Measurements from ENCODE around the gene TTLL5.

TTLL5 gene

GRCh38 chr14:75727124-75727523 lies 66.1 kb downstream of the TTLL5 start:
- no peak overlapping the region for H3K4me3 ChIP-seq (replicated peaks; ENCODE audit: insufficient read depth, low read length)
- H3K27me3 ChIP-seq (ENCODE audit: insufficient read depth, poor library complexity, severe bottlenecking), result no peaks in the 10 kb centered on the region
- DNase-seq (ENCODE audit: low read depth in 1 of 2, low spot score in 1 of 2), result no peak
- H3K27ac ChIP-seq (replicated peaks), result no peak overlapping the region
- TF ChIP-seq CTCF (IDR thresholded peaks at IDR 0.05; ENCODE audit: insufficient read depth, low read length) (no peak), REST (IDR thresholded peaks at IDR 0.05; ENCODE audit: insufficient replicate concordance, low read depth) (no peak), POLR2AphosphoS5 (IDR thresholded peaks at IDR 0.05; ENCODE audit: low read depth) (no peak), SPI1 (IDR thresholded peaks at IDR 0.05; ENCODE audit: borderline replicate concordance, low read depth) (no peak), GABPA (IDR thresholded peaks at IDR 0.05; ENCODE audit: low read depth) (no peak)

- no peaks in the 10 kb centered on the region for H3K27me3 ChIP-seq (ENCODE audit: insufficient read depth, poor library complexity, severe bottlenecking)
- DNase-seq (ENCODE audit: low read depth in 1 of 2, low spot score in 1 of 2), result no peak
- TF ChIP-seq REST (IDR thresholded peaks at IDR 0.05; ENCODE audit: insufficient replicate concordance, low read depth) (no peak), SPI1 (IDR thresholded peaks at IDR 0.05; ENCODE audit: borderline replicate concordance, low read depth) (no peak), GABPA (IDR thresholded peaks at IDR 0.05; ENCODE audit: low read depth) (no peak), POLR2AphosphoS5 (IDR thresholded peaks at IDR 0.05; ENCODE audit: low read depth) (no peak), CTCF (IDR thresholded peaks at IDR 0.05; ENCODE audit: insufficient read depth, low read length) (no peak)
- H3K27ac ChIP-seq (replicated peaks), result no peak overlapping the region
- no peak overlapping the region for H3K4me3 ChIP-seq (replicated peaks; ENCODE audit: insufficient read depth, low read length)
Measured at GRCh38 chr14:75732888-75733287, 71.8 kb downstream of the TTLL5 start.

- no peaks in the 10 kb centered on the region for H3K27me3 ChIP-seq (ENCODE audit: insufficient read depth, poor library complexity, severe bottlenecking)
Measured at GRCh38 chr14:75734854-75735253, 73.8 kb downstream of the TTLL5 start.

More at GRCh38 chr14:75734854-75735253, 73.8 kb downstream of the TTLL5 start:
- Histone ChIP-seq H3K27ac (replicated peaks) (no peak overlapping the region), H3K4me3 (replicated peaks; ENCODE audit: insufficient read depth, low read length) (no peak overlapping the region)
- DNase-seq (ENCODE audit: low read depth in 1 of 2, low spot score in 1 of 2), result no peak
- TF ChIP-seq GABPA (IDR thresholded peaks at IDR 0.05; ENCODE audit: low read depth) (no peak), POLR2AphosphoS5 (IDR thresholded peaks at IDR 0.05; ENCODE audit: low read depth) (no peak), CTCF (IDR thresholded peaks at IDR 0.05; ENCODE audit: insufficient read depth, low read length) (no peak)
